Measurements from ENCODE around the gene ALK.

The ALK gene

GRCh38 chr2:29583548-29584156, 337.7 kb downstream of the ALK start:
- in situ Hi-C loops (cut with MboI; ENCODE audit: low sequenced_read_pairs): no loop called here

- in situ Hi-C loops (cut with MboI; ENCODE audit: low sequenced_read_pairs): no loop called here
Measured at GRCh38 chr2:29583104-29583503, 338.3 kb downstream of the ALK start.

GRCh38 chr2:29582062-29582461, 339.3 kb downstream of the ALK start:
- in situ Hi-C loops (cut with MboI; ENCODE audit: low sequenced_read_pairs): no loop called here

GRCh38 chr2:29580223-29580622, 341.2 kb downstream of the ALK start:
- in situ Hi-C loops (cut with MboI; ENCODE audit: low sequenced_read_pairs): no loop called here

GRCh38 chr2:29579495-29580169, 341.8 kb downstream of the ALK start:
- in situ Hi-C loops (cut with MboI; ENCODE audit: low sequenced_read_pairs): no loop called here

GRCh38 chr2:29578084-29578598, 343.2 kb downstream of the ALK start:
- in situ Hi-C loops (cut with MboI; ENCODE audit: low sequenced_read_pairs): no loop called here

- in situ Hi-C loops (cut with MboI; ENCODE audit: low sequenced_read_pairs): no loop called here
Measured at GRCh38 chr2:29576231-29576630, 345.2 kb downstream of the ALK start.

GRCh38 chr2:29575370-29575890, 346.0 kb downstream of the ALK start:
- in situ Hi-C loops (cut with MboI; ENCODE audit: low sequenced_read_pairs): no loop called here

- in situ Hi-C loops (cut with MboI; ENCODE audit: low sequenced_read_pairs): no loop called here
Measured at GRCh38 chr2:29573612-29574011, 347.8 kb downstream of the ALK start.

- in situ Hi-C loops (cut with MboI; ENCODE audit: low sequenced_read_pairs): no loop called here
Measured at GRCh38 chr2:29573147-29573546, 348.2 kb downstream of the ALK start.

GRCh38 chr2:29570539-29570938, 350.8 kb downstream of the ALK start:
- in situ Hi-C loops (cut with MboI; ENCODE audit: low sequenced_read_pairs): no loop called here

GRCh38 chr2:29567906-29568520, 353.4 kb downstream of the ALK start:
- in situ Hi-C loops (cut with MboI; ENCODE audit: low sequenced_read_pairs): no loop called here

- in situ Hi-C loops (cut with MboI; ENCODE audit: low sequenced_read_pairs): no loop called here
Measured at GRCh38 chr2:29563697-29564096, 357.7 kb downstream of the ALK start.

GRCh38 chr2:29562896-29563295, 358.5 kb downstream of the ALK start:
- in situ Hi-C loops (cut with MboI; ENCODE audit: low sequenced_read_pairs): no loop called here

GRCh38 chr2:29562319-29562718, 359.1 kb downstream of the ALK start:
- in situ Hi-C loops (cut with MboI; ENCODE audit: low sequenced_read_pairs): no loop called here

- in situ Hi-C loops (cut with MboI; ENCODE audit: low sequenced_read_pairs): no loop called here
Measured at GRCh38 chr2:29561628-29562027, 359.8 kb downstream of the ALK start.

- in situ Hi-C loops (cut with MboI; ENCODE audit: low sequenced_read_pairs): no loop called here
Measured at GRCh38 chr2:29561181-29561580, 360.2 kb downstream of the ALK start.

- in situ Hi-C loops (cut with MboI; ENCODE audit: low sequenced_read_pairs): no loop called here
Measured at GRCh38 chr2:29560566-29560965, 360.8 kb downstream of the ALK start.

GRCh38 chr2:29560030-29560429, 361.4 kb downstream of the ALK start:
- in situ Hi-C loops (cut with MboI; ENCODE audit: low sequenced_read_pairs): no loop called here

GRCh38 chr2:29559578-29559977, 361.8 kb downstream of the ALK start:
- in situ Hi-C loops (cut with MboI; ENCODE audit: low sequenced_read_pairs): no loop called here

GRCh38 chr2:29558097-29558496, 363.3 kb downstream of the ALK start:
- in situ Hi-C loops (cut with MboI; ENCODE audit: low sequenced_read_pairs): no loop called here

GRCh38 chr2:29557268-29557667, 364.1 kb downstream of the ALK start:
- in situ Hi-C loops (cut with MboI; ENCODE audit: low sequenced_read_pairs): no loop called here

Measured in HL-60/S4 treated with phorbol 12-myristate 13-acetate at 8.2 ng/mL for 4 days and 3 days (cell line).